ENCODE results near the gene MYOCD. TPM values are rescaled to one million over a fixed set of nuclear protein-coding genes. Genes with fewer than 3 reads are reported as not detected.

MYOCD gene
- total RNA-seq, 2 donors from 2014 or later: not detected

GRCh38 chr17:12656354-12656753 lies 9.3 kb upstream of the MYOCD start:
- ATAC-seq (no peak), DNase-seq (no peak)
- Mint-ChIP-seq H3K36me3 (ENCODE audit: low read depth) (no peaks in the 10 kb centered on the region), H3K4me3 (no peak overlapping the region), H3K27ac (no peak overlapping the region), H3K27me3 (no peaks in the 10 kb centered on the region), H3K4me1 (no peaks in the 10 kb centered on the region)
- H3K9me3 ChIP-seq (ENCODE audit: control insufficient read depth, low read length, poor library complexity, severe bottlenecking): no peaks in the 10 kb centered on the region

GRCh38 chr17:12659500-12659899 lies 6.2 kb upstream of the MYOCD start:
- no peaks in the 10 kb centered on the region for H3K9me3 ChIP-seq (ENCODE audit: control insufficient read depth, low read length, poor library complexity, severe bottlenecking)
- H3K27me3 Mint-ChIP-seq: peaks cover 26% of the 10 kb centered on the region
- no peaks in the 10 kb centered on the region for H3K4me1 Mint-ChIP-seq
- no peak overlapping the region for H3K4me3 Mint-ChIP-seq
- ATAC-seq: no peak
- no peak for DNase-seq
- no peak overlapping the region for H3K27ac Mint-ChIP-seq
- H3K36me3 Mint-ChIP-seq (ENCODE audit: low read depth): no peaks in the 10 kb centered on the region

GRCh38 chr17:12664252-12664651 lies 1.4 kb upstream of the MYOCD start:
- no peak overlapping the region for H3K4me3 Mint-ChIP-seq
- no peaks in the 10 kb centered on the region for H3K36me3 Mint-ChIP-seq (ENCODE audit: low read depth)
- no peaks in the 10 kb centered on the region for H3K4me1 Mint-ChIP-seq
- H3K27me3 Mint-ChIP-seq: peaks cover 47% of the 10 kb centered on the region
- H3K27ac Mint-ChIP-seq: no peak overlapping the region
- DNase-seq (no peak), ATAC-seq (no peak)
- H3K9me3 ChIP-seq (ENCODE audit: control insufficient read depth, low read length, poor library complexity, severe bottlenecking): no peaks in the 10 kb centered on the region

DNA sequence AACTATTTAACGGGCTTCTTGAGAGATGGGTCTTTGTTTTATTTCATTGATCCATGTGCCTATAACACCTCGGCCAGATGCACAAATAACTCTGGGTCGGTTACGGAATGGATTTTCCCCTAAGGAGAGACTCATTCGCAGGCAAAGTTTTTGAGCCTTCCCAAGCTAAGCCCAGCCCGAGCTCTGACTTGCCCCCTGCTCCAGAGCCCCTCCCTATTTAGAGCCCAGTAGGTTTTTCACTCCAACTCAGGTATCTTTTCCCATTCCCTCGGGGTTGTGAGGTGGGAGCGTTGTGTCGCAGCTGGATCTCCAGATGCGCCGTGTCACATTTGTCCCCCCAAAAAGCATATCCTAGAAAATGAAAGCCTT lies 812 bp upstream of the MYOCD start:
- no peak for ATAC-seq
- DNase-seq: no peak
- H3K36me3 Mint-ChIP-seq (ENCODE audit: low read depth): no peaks in the 10 kb centered on the region
- H3K4me1 Mint-ChIP-seq: no peaks in the 10 kb centered on the region
- H3K27me3 Mint-ChIP-seq: peaks cover 47% of the 10 kb centered on the region
- H3K27ac Mint-ChIP-seq: no peak overlapping the region
- H3K9me3 ChIP-seq (ENCODE audit: control insufficient read depth, low read length, poor library complexity, severe bottlenecking): no peaks in the 10 kb centered on the region
- H3K4me3 Mint-ChIP-seq: no peak overlapping the region

DNA sequence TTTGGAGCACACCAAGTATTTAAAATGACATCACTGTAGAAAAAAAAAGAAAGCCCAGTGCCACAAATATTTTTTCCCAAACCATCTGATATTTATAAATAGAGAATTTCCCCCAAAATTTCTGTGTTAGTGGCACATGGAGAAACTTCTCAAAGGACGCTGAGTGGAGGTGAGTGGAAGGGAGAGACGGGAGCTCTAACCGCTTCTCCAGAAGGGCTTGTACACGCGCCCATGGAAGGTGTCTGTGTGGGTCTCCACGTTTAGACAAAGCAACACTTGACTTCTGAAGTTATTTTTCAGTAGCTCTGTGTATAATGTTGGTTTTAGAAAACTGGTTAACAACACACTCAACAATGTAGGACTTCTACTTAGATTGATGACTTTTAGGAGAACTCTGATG lies 1.0 kb downstream of the MYOCD start:
- Mint-ChIP-seq H3K27ac (no peak overlapping the region), H3K4me1 (no peaks in the 10 kb centered on the region), H3K27me3 (peaks cover 45% of the 10 kb centered on the region), H3K4me3 (no peak overlapping the region), H3K36me3 (ENCODE audit: low read depth) (no peaks in the 10 kb centered on the region)
- DNase-seq (no peak), ATAC-seq (no peak)
- H3K9me3 ChIP-seq (ENCODE audit: control insufficient read depth, low read length, poor library complexity, severe bottlenecking): no peaks in the 10 kb centered on the region

DNA sequence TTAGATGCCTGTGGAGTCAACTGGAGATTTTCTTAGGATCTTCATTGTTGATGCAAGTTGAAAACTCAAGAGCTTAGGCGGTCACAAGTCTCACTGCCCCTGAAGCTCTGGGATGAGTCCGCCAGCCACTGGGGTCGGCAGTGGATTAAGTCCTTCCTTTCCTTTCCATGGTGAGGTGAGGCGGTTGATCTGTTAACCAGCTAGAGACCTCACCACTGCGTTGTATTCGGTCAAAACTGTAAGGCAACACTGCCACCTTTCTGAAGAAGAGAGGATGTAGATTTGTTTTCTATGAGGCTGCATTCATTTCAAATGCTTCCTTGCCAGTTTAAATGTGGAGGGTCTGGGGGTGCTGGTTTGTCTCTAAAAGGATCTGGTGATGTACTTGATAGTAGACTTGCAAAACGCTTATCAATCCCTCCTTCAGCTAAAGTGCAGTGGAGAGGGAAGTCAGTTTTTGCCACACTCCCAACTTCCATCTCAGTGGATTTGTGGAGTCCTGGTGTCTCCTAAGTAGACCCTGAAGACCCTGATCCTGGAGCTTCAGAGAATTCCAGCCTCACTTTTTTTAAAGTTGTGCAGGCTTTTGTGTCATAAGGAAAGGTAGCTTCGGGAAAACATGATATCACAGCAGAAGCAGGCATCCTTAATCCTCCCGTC lies 1.7 kb downstream of the MYOCD start:
- ATAC-seq: no peak

DNA sequence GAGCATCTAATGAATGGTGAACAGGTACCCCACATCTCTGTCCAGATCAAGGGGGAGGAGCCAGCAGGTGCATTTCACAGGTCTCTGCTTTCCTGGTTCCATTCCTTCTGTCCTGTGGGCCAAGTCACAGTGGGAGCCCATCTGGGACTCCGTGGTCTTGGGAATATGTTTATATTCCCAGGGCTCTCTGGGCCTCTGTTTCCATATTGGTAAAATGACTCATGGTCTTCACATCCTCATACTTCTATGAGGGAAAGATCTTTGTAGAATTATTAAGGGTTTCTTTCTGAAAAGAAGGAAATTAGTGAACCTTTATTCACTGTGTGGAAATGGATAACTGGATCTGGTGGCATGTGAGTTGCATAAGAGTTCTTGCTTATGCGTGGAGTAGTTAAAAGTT lies 6.2 kb downstream of the MYOCD start:
- peaks cover 4% of the 10 kb centered on the region for H3K27me3 Mint-ChIP-seq
- no peak overlapping the region for H3K4me3 Mint-ChIP-seq
- DNase-seq (no peak), ATAC-seq (no peak)
- no peak overlapping the region for H3K27ac Mint-ChIP-seq
- no peaks in the 10 kb centered on the region for H3K4me1 Mint-ChIP-seq
- H3K36me3 Mint-ChIP-seq (ENCODE audit: low read depth): no peaks in the 10 kb centered on the region
- H3K9me3 ChIP-seq (ENCODE audit: control insufficient read depth, low read length, poor library complexity, severe bottlenecking): no peaks in the 10 kb centered on the region

More for the DNA sequence above, 1.7 kb downstream of the MYOCD start:
- H3K9me3 ChIP-seq (ENCODE audit: control insufficient read depth, low read length, poor library complexity, severe bottlenecking): no peaks in the 10 kb centered on the region
- Mint-ChIP-seq H3K36me3 (ENCODE audit: low read depth) (no peaks in the 10 kb centered on the region), H3K27me3 (peaks cover 38% of the 10 kb centered on the region), H3K4me1 (no peaks in the 10 kb centered on the region), H3K4me3 (no peak overlapping the region), H3K27ac (no peak overlapping the region)
- DNase-seq: no peak

- H3K36me3 Mint-ChIP-seq (ENCODE audit: low read depth): no peaks in the 10 kb centered on the region
- DNase-seq: no peak
These were observed 7.3 kb downstream of the MYOCD start for GRCh38 chr17:12672947-12673346.

GRCh38 chr17:12673788-12674187 lies 8.1 kb downstream of the MYOCD start:
- ATAC-seq (no peak), DNase-seq (no peak)
- Mint-ChIP-seq H3K36me3 (ENCODE audit: low read depth) (no peaks in the 10 kb centered on the region), H3K27me3 (no peaks in the 10 kb centered on the region), H3K27ac (no peak overlapping the region), H3K4me3 (no peak overlapping the region), H3K4me1 (no peaks in the 10 kb centered on the region)
- no peaks in the 10 kb centered on the region for H3K9me3 ChIP-seq (ENCODE audit: control insufficient read depth, low read length, poor library complexity, severe bottlenecking)

More at GRCh38 chr17:12672947-12673346, 7.3 kb downstream of the MYOCD start:
- no peaks in the 10 kb centered on the region for H3K4me1 Mint-ChIP-seq
- H3K4me3 Mint-ChIP-seq: no peak overlapping the region
- ATAC-seq: no peak
- no peaks in the 10 kb centered on the region for H3K9me3 ChIP-seq (ENCODE audit: control insufficient read depth, low read length, poor library complexity, severe bottlenecking)
- H3K27ac Mint-ChIP-seq: no peak overlapping the region
- H3K27me3 Mint-ChIP-seq: no peaks in the 10 kb centered on the region

- no peaks in the 10 kb centered on the region for H3K27me3 Mint-ChIP-seq
- no peaks in the 10 kb centered on the region for H3K9me3 ChIP-seq (ENCODE audit: control insufficient read depth, low read length, poor library complexity, severe bottlenecking)
- H3K4me1 Mint-ChIP-seq: no peaks in the 10 kb centered on the region
These were observed 14.8 kb downstream of the MYOCD start for GRCh38 chr17:12680407-12680897.

DNA sequence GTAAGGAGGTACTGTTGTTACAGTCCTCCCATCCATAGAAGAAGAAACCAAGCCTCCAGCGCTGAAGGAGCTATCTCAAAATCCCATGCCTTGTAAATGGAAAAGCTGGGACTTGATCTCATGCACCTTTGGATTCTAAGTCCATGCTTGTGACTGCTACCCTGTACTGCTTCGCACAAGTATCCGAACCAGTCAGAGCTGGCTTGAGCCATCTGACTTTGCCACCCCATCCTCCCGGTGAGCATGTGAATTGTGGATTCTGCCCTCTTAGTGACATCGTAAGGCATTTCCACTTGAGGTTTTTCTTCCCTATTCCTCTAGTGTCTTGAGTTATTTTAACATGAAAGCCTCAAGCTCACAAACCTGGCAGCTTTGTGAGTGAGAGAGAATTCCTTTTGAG lies 15.3 kb downstream of the MYOCD start:
- no peaks in the 10 kb centered on the region for H3K36me3 Mint-ChIP-seq (ENCODE audit: low read depth)
- no peaks in the 10 kb centered on the region for H3K27me3 Mint-ChIP-seq
- DNase-seq: no peak
- no peaks in the 10 kb centered on the region for H3K9me3 ChIP-seq (ENCODE audit: control insufficient read depth, low read length, poor library complexity, severe bottlenecking)
- H3K27ac Mint-ChIP-seq: no peak overlapping the region
- ATAC-seq: no peak
- no peaks in the 10 kb centered on the region for H3K4me1 Mint-ChIP-seq
- H3K4me3 Mint-ChIP-seq: no peak overlapping the region

More at GRCh38 chr17:12680407-12680897, 14.8 kb downstream of the MYOCD start:
- ATAC-seq (no peak), DNase-seq (no peak)
- H3K4me3 Mint-ChIP-seq: no peak overlapping the region
- no peaks in the 10 kb centered on the region for H3K36me3 Mint-ChIP-seq (ENCODE audit: low read depth)
- H3K27ac Mint-ChIP-seq: no peak overlapping the region

DNA sequence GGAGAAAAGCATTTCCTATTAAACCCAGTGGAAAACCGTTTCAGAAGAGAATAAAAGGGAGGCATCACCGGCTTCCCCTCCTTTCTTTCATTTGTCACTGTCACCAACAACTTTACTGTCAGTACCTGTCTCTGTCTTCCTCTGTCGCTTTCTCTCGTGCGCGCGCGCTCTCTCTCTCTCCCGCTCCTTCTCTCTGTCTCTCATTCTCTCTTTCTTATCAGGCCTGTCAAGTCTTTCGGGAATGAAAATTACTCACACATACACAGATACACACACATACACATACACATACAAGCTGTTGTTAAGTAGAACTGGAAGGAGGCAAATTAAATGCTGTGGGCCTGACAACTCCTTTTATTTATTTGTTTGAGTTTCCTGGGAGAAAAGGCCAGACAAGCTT lies 17.6 kb downstream of the MYOCD start:
- Mint-ChIP-seq H3K36me3 (ENCODE audit: low read depth) (no peaks in the 10 kb centered on the region), H3K4me1 (no peaks in the 10 kb centered on the region), H3K27ac (no peak overlapping the region), H3K27me3 (no peaks in the 10 kb centered on the region), H3K4me3 (no peak overlapping the region)
- no peaks in the 10 kb centered on the region for H3K9me3 ChIP-seq (ENCODE audit: control insufficient read depth, low read length, poor library complexity, severe bottlenecking)
- DNase-seq (no peak), ATAC-seq (no peak)

DNA sequence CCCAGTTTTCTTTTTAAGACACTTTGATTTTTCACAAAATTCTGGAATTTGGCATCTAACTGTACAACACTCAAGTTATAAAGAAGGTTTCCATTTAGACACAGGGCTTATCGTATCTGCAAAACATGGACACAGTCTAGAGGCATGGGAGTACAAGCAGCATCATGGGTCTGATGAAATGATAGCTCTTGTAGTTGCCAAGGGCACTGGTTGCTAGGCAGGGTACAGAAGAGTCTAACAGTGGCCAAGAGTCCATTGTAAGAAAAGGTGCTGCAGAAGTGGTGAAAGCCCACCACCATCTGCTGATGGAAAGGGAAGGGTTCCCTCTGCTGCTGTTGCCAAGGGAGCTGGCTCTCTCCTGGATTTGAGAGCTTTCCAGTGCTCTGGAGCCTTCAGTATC lies 20.8 kb downstream of the MYOCD start:
- H3K4me3 Mint-ChIP-seq: no peak overlapping the region

GRCh38 chr17:12688382-12688781 lies 22.7 kb downstream of the MYOCD start:
- ATAC-seq (no peak), DNase-seq (no peak)
- Mint-ChIP-seq H3K4me3 (no peak overlapping the region), H3K27ac (no peak overlapping the region), H3K36me3 (ENCODE audit: low read depth) (no peaks in the 10 kb centered on the region), H3K27me3 (no peaks in the 10 kb centered on the region), H3K4me1 (no peaks in the 10 kb centered on the region)
- H3K9me3 ChIP-seq (ENCODE audit: control insufficient read depth, low read length, poor library complexity, severe bottlenecking): no peaks in the 10 kb centered on the region

More for the DNA sequence above, 20.8 kb downstream of the MYOCD start:
- H3K27ac Mint-ChIP-seq: no peak overlapping the region
- H3K9me3 ChIP-seq (ENCODE audit: control insufficient read depth, low read length, poor library complexity, severe bottlenecking): no peaks in the 10 kb centered on the region
- H3K27me3 Mint-ChIP-seq: no peaks in the 10 kb centered on the region
- no peaks in the 10 kb centered on the region for H3K36me3 Mint-ChIP-seq (ENCODE audit: low read depth)
- no peak for DNase-seq
- ATAC-seq: no peak
- no peaks in the 10 kb centered on the region for H3K4me1 Mint-ChIP-seq
